B cell (primary cell): ENCODE results near the gene TMEM50B. TPM values are rescaled to one million over a fixed set of nuclear protein-coding genes. Genes with fewer than 3 reads are reported as not detected.

ENCODE experiments used
- ATAC-seq: fragments of 200-7000 bp; cut with Tn5 transposase; one replicate; pipeline ENCODE4 v1.10.0; 2021; ENCODE audit warnings: low read depth, mild to moderate bottlenecking, moderate number of reproducible peaks, moderate library complexity
- CTCF ChIA-PET: fragments of 350-600 bp; sonication (Branson Sonifier 250); formaldehyde crosslinking; loops from one replicate; lab custom pipeline; 2021; ENCODE audit warnings: antibody characterized with exemption, inconsistent platforms; lab: Charles Lee
- POLR2A ChIA-PET: fragments of 350-600 bp; sonication (Branson Sonifier 250); formaldehyde crosslinking; loops from one replicate; lab custom pipeline; 2021; ENCODE audit warnings: antibody characterized with exemption; lab: Charles Lee
- DNase-seq: peaks from one replicate; pipeline ENCODE4 v3.0.0; 2013
- H2AFZ ChIP-seq: 2 replicates; pipeline ENCODE4 v1.6.1; 2012; ENCODE audit warnings: mild to moderate bottlenecking, low read depth, low read length; ENCODE audit not compliant: insufficient read depth, poor library complexity, severe bottlenecking
- H3K27ac ChIP-seq, 2 donors: 1 replicate in 1 of 2; 2 replicates in 1 of 2; pipeline ENCODE4 v1.5.1; 2012 to 2013; ENCODE audit warnings: low read length in 2 of 2, mild to moderate bottlenecking in 2 of 2, moderate library complexity in 1 of 2
- H3K27me3 ChIP-seq, 4 experiments: fragments of 200-600 bp in 1 of 4; sonication (generic) in 1 of 4; replicated peaks in 1 of 4; 1 replicate in 2 of 4; 2 replicates in 2 of 4; pipeline versions ENCODE4 v1.6.1 to v1.7.0; 2013 to 2016; ENCODE audit warnings: low read length in 3 of 4, mild to moderate bottlenecking in 2 of 4, mixed read lengths in 1 of 4, moderate library complexity in 1 of 4; ENCODE audit not compliant: insufficient read depth in 4 of 4, control insufficient read depth in 3 of 4; ENCODE audit errors: control extremely low read depth in 1 of 4
- H3K36me3 ChIP-seq, 2 experiments: replicated peaks in 1 of 2; 1 replicate in 1 of 2; 2 replicates in 1 of 2; pipeline versions ENCODE4 v1.6.1 to v1.7.1; 2013; ENCODE audit warnings: low read length in 1 of 2; ENCODE audit not compliant: insufficient read depth in 2 of 2, control insufficient read depth in 1 of 2; ENCODE audit errors: control extremely low read depth in 1 of 2, extremely low read depth in 1 of 2
- H3K4me1 ChIP-seq, 2 donors: fragments of 200-600 bp in 1 of 2; sonication (generic) in 1 of 2; 1 replicate in 1 of 2; 2 replicates in 1 of 2; pipeline versions ENCODE4 v1.5.1 to v1.6.1; 2013 to 2017; ENCODE audit warnings: low read length in 2 of 2; ENCODE audit not compliant: control insufficient read depth in 2 of 2, insufficient read depth in 2 of 2
- H3K4me2 ChIP-seq: replicated peaks from 2 replicates; pipeline ENCODE3; 2012; ENCODE audit warnings: mild to moderate bottlenecking, low read depth, low read length; ENCODE audit not compliant: poor library complexity, severe bottlenecking
- H3K4me3 ChIP-seq, 5 experiments: fragments of 200-600 bp in 1 of 5; sonication (generic) in 1 of 5; 1 replicate in 3 of 5; 2 replicates in 2 of 5; pipeline versions ENCODE4 v1.5.1 to v1.7.0; 2011 to 2016; ENCODE audit warnings: low read length in 4 of 5, mild to moderate bottlenecking in 4 of 5, low read depth in 2 of 5, control low read depth in 1 of 5, moderate library complexity in 1 of 5; ENCODE audit not compliant: insufficient read depth in 1 of 5; ENCODE audit errors: control extremely low read depth in 1 of 5, extremely low read depth in 1 of 5
- H3K79me2 ChIP-seq: fragments of 200-600 bp; sonication (generic); one replicate; pipeline ENCODE4 v1.6.0; 2016; ENCODE audit warnings: low read length; ENCODE audit not compliant: control insufficient read depth, insufficient read depth
- H3K9ac ChIP-seq: fragments of 200-600 bp; sonication (generic); 2 replicates; pipeline ENCODE4 v1.6.1; 2017; ENCODE audit warnings: mild to moderate bottlenecking, low read length, moderate library complexity
- H3K9me3 ChIP-seq, 3 donors: one replicate each; pipeline versions ENCODE4 v1.6.1 to v1.7.1; 2013; ENCODE audit warnings: low read length in 2 of 3; ENCODE audit not compliant: control insufficient read depth in 2 of 3, insufficient read depth in 1 of 3; ENCODE audit errors: control extremely low read depth in 1 of 3
- H4K20me1 ChIP-seq: 2 replicates; pipeline ENCODE4 v1.6.0; 2012; ENCODE audit warnings: mild to moderate bottlenecking, low read length; ENCODE audit not compliant: insufficient read depth, control insufficient read depth, poor library complexity, severe bottlenecking
- H3K27ac Mint-ChIP-seq: one replicate; pipeline ENCODE4 v1.8.0; 2021; ENCODE audit warnings: mixed read lengths
- H3K27me3 Mint-ChIP-seq: one replicate; pipeline ENCODE4 v1.8.0; 2021; ENCODE audit warnings: mixed read lengths
- H3K4me1 Mint-ChIP-seq: one replicate; pipeline ENCODE4 v1.8.0; 2021; ENCODE audit warnings: mixed read lengths
- H3K4me3 Mint-ChIP-seq: one replicate; pipeline ENCODE4 v1.8.0; 2021; ENCODE audit warnings: mixed read lengths
- H3K9me3 Mint-ChIP-seq: one replicate; pipeline ENCODE4 v1.8.0; 2022; ENCODE audit warnings: mixed read lengths; ENCODE audit not compliant: insufficient read depth
- CTCF ChIP-seq: fragments of 200-600 bp; IDR thresholded peaks from one replicate; pipeline ENCODE4 v1.8.0; 2022; ENCODE audit warnings: antibody characterized with exemption, mild to moderate bottlenecking
- EZH2 ChIP-seq: IDR thresholded peaks from 2 replicates; pipeline ENCODE4 v1.6.1; 2012; ENCODE audit warnings: borderline replicate concordance, low read depth, mild to moderate bottlenecking, moderate library complexity, low read length; ENCODE audit not compliant: insufficient read depth, poor library complexity, severe bottlenecking
- WGBS: methylation state at CpG from one replicate; pipeline ENCODE4 v1.1.5; 2013; ENCODE audit warnings: missing lambda C conversion rate; ENCODE audit not compliant: insufficient coverage; 5-methylcytosine and 5-hydroxymethylcytosine counted together
- intact Hi-C: fragments of 100-400 bp; cut with micrococcal nuclease; formaldehyde crosslinking; loops from one replicate; pipeline ENCODE4 v1.10.0; 2022
- polyA plus RNA-seq: library from polyadenylated mRNA; depleted of rRNA; stranded (reverse); fragments of >200 nt; gene quantifications from 2 replicates; pipeline ENCODE4 v1.2.3, GENCODE V29; 2012
- total RNA-seq, 2 donors: library from RNA; stranded (reverse); fragments of 120-200 nt in 1 of 2; gene quantifications; 1 replicate in 1 of 2; 2 replicates in 1 of 2; pipeline versions ENCODE4 v1.2.3 to v1.2.4, GENCODE V29; 2013 to 2022

TMEM50B gene
- total and polyA plus RNA-seq, 2 donors (not counting 1 experiment from before 2014, with no cell fraction given): 52.6 to 79.5 TPM

GRCh38 chr21:33403128-33403785, 76.5 kb downstream of the TMEM50B start, which contains the start of gene IFNGR2:
Gene IFNGR2 (plus strand): TSS chr21:33403413. CDS start chr21:33403544, 131 bp downstream.
- Histone ChIP-seq H3K4me2 (peak within 1 kb of the TSS; percentile 80), H4K20me1 (peaks cover 39% of the 10 kb centered on the region), H3K4me3 (peak within 1 kb of the TSS; percentile 85 to 94 (median 91)), H3K4me1 (peaks cover 54 to 77% of the 10 kb centered on the region in 2 donors), H3K9me3 (no peaks in the 10 kb centered on the region), H3K36me3 (peaks cover 4 to 14% of the 10 kb centered on the region in 2 experiments), H3K9ac (peak within 1 kb of the TSS; percentile 90), H3K27ac (peak within 1 kb of the TSS; percentile 75 to 87), H3K79me2 (peaks cover 48% of the 10 kb centered on the region), H3K27me3 (no peaks in the 10 kb centered on the region), H2AFZ (peak within 1 kb of the TSS; percentile 61)
- Mint-ChIP-seq H3K4me1 (peaks cover 71% of the 10 kb centered on the region), H3K9me3 (no peaks in the 10 kb centered on the region), H3K4me3 (peak within 1 kb of the TSS; percentile 100), H3K27me3 (no peaks in the 10 kb centered on the region), H3K27ac (peak within 1 kb of the TSS; percentile 99)
- intact Hi-C loops: no loop called here
- TF ChIP-seq CTCF (no peak), EZH2 (no peak)
- CTCF ChIA-PET: interaction anchor here (1.4 to 7.3 kb wide), 9 partner anchors 12 to 78 kb away, joined by 4 to 109 read pairs (median 9); partner anchors contain the start of gene IFNAR1
- ATAC-seq (peak; percentile 65), DNase-seq (peak; percentile 76)
- POLR2A ChIA-PET: interaction anchor here (0.6 to 4.4 kb wide), 16 partner anchors 13 to 195 kb away, joined by 3 to 39 read pairs (median 7); partner anchors contain the start of genes IFNAR1 and TMEM50B
- WGBS: under 1% methylated on average over 88 of the region's 89 CpGs
